Endothelial cell of umbilical vein (primary cell): ENCODE results near the gene LNPEP. TPM values are rescaled to one million over a fixed set of nuclear protein-coding genes. Genes with fewer than 3 reads are reported as not detected.

Experiments
- BruUV-seq: library from RNA; stranded (reverse); fragments of 400-500 nt; replicated peaks from 2 replicates; lab custom pipeline; 2021; lab: Mats Ljungman, UMichigan
- CTCF ChIA-PET: fragments of 300-600, 350-600 bp; sonication (Branson Sonifier 250); formaldehyde crosslinking; loops from one replicate; lab custom pipeline; 2021; ENCODE audit warnings: antibody characterized with exemption, inconsistent platforms; lab: Charles Lee
- POLR2A ChIA-PET: fragments of 300-600, 350-600 bp; sonication (Branson Sonifier 250); formaldehyde crosslinking; loops from one replicate; lab custom pipeline; 2021; ENCODE audit warnings: antibody characterized with exemption, inconsistent platforms; lab: Charles Lee
- DNase-seq: peaks from one replicate; pipeline ENCODE4 v3.0.0-alpha.2; 2011; ENCODE audit warnings: low read depth, low spot score
- FAIRE-seq: peaks from 2 replicates; lab custom pipeline; 2011; peaks lifted over from hg19 to GRCh38; lab: Jason Lieb, UNC
- H2AFZ ChIP-seq: 2 replicates; pipeline ENCODE4 v1.6.0; 2012; ENCODE audit warnings: low read depth, low read length, control low read depth, inconsistent platforms
- H3K27ac ChIP-seq: 2 replicates; pipeline ENCODE4 v1.5.1; 2011; ENCODE audit warnings: low read depth, mild to moderate bottlenecking, control low read depth, low read length, moderate library complexity; ENCODE audit not compliant: insufficient read depth
- H3K27me3 ChIP-seq, 2 experiments: 2 replicates each; pipeline versions ENCODE4 v1.6.0 to v1.6.1; 2011; ENCODE audit warnings: low read length in 2 of 2, mixed read lengths in 1 of 2; ENCODE audit not compliant: control insufficient read depth in 2 of 2, insufficient read depth in 2 of 2
- H3K36me3 ChIP-seq, 2 experiments: 2 replicates in 1 of 2; 3 replicates in 1 of 2; pipeline ENCODE4 v1.5.1; 2011; ENCODE audit warnings: low read length in 2 of 2, mild to moderate bottlenecking in 1 of 2, moderate library complexity in 1 of 2; ENCODE audit not compliant: control insufficient read depth in 2 of 2, insufficient read depth in 2 of 2; ENCODE audit errors: extremely low read depth in 1 of 2
- H3K4me1 ChIP-seq: 3 replicates; pipeline ENCODE4 v1.5.1; 2011; ENCODE audit warnings: mild to moderate bottlenecking, low read length; ENCODE audit not compliant: control insufficient read depth, insufficient read depth; ENCODE audit errors: extremely low read depth
- H3K4me2 ChIP-seq: 2 replicates; pipeline ENCODE4 v1.6.1; 2011; ENCODE audit warnings: low read length, control low read depth, mixed read lengths; ENCODE audit not compliant: insufficient read depth
- H3K4me3 ChIP-seq, 3 experiments: fragments of 200-600 bp in 1 of 3; sonication (generic), shearing (Covaris generic) in 1 of 3; replicated peaks in 1 of 3; 2 replicates each; pipeline ENCODE4 v1.5.1; 2011 to 2016; ENCODE audit warnings: control low read depth in 3 of 3, low read length in 3 of 3, mild to moderate bottlenecking in 2 of 3, inconsistent platforms in 1 of 3, low read depth in 1 of 3, moderate library complexity in 1 of 3; ENCODE audit not compliant: insufficient read depth in 1 of 3
- H3K79me2 ChIP-seq: 2 replicates; pipeline ENCODE4 v1.6.0; 2012; ENCODE audit warnings: low read length, inconsistent platforms; ENCODE audit not compliant: control insufficient read depth, insufficient read depth
- H3K9ac ChIP-seq: replicated peaks from 2 replicates; pipeline ENCODE3; 2011; ENCODE audit warnings: low read length, control low read depth; ENCODE audit not compliant: insufficient read depth; ENCODE audit errors: extremely low read depth
- H3K9me1 ChIP-seq: replicated peaks from 3 replicates; pipeline ENCODE4 v1.6.0; 2011; ENCODE audit warnings: mild to moderate bottlenecking, low read length; ENCODE audit not compliant: control insufficient read depth, insufficient read depth; ENCODE audit errors: extremely low read depth
- H3K9me3 ChIP-seq: replicated peaks from 2 replicates; pipeline ENCODE4 v1.5.1; 2012; ENCODE audit warnings: low read length, inconsistent platforms; ENCODE audit not compliant: control insufficient read depth, insufficient read depth
- H4K20me1 ChIP-seq: replicated peaks from 2 replicates; pipeline ENCODE3; 2011; ENCODE audit warnings: mild to moderate bottlenecking, low read length; ENCODE audit not compliant: control insufficient read depth, insufficient read depth; ENCODE audit errors: extremely low read depth
- EZH2 ChIP-seq: IDR thresholded peaks from 2 replicates; pipeline ENCODE4 v1.6.1; 2012; ENCODE audit warnings: borderline replicate concordance, low read depth, mild to moderate bottlenecking, moderate library complexity, low read length, inconsistent platforms; ENCODE audit not compliant: severe bottlenecking
- FOS ChIP-seq: IDR thresholded peaks from 2 replicates; pipeline ENCODE4 v1.6.1; 2011; ENCODE audit warnings: mild to moderate bottlenecking, low read length, moderate library complexity, borderline replicate concordance; ENCODE audit not compliant: insufficient read depth
- GATA2 ChIP-seq: IDR thresholded peaks from 2 replicates; pipeline ENCODE4 v1.7.0; 2011; ENCODE audit warnings: low read depth, mild to moderate bottlenecking, moderate library complexity, mixed read lengths, low read length; ENCODE audit not compliant: insufficient read length, insufficient read depth
- JUN ChIP-seq: IDR thresholded peaks from 2 replicates; pipeline ENCODE4 v1.6.1; 2011; ENCODE audit warnings: borderline replicate concordance, low read depth; ENCODE audit not compliant: insufficient read length, insufficient read depth
- MYC ChIP-seq: IDR thresholded peaks from one replicate; pipeline ENCODE4 v1.6.1; 2011; ENCODE audit warnings: mild to moderate bottlenecking, low read depth, low read length
- POLR2A ChIP-seq: IDR thresholded peaks from 2 replicates; pipeline ENCODE4 v1.6.1; 2012; ENCODE audit warnings: low read depth, mild to moderate bottlenecking, control low read depth, low read length
- POLR2AphosphoS5 ChIP-seq: IDR thresholded peaks from 2 replicates; pipeline ENCODE4 v1.6.1; 2012; ENCODE audit warnings: low read depth, mild to moderate bottlenecking, control low read depth, low read length, moderate library complexity; ENCODE audit not compliant: insufficient read depth
- dilution Hi-C: fragments of 300-500 bp; cut with MboI; formaldehyde crosslinking; loops from one replicate; pipeline ENCODE4 v1.15.0; 2019; ENCODE audit warnings: low sequenced_read_pairs; ENCODE audit not compliant: extremely low pct_ligation_motif_present
- intact Hi-C: fragments of 100-400 bp; cut with micrococcal nuclease; formaldehyde crosslinking; loops from one replicate; pipeline ENCODE4 v1.10.0; 2022
- polyA plus RNA-seq, 4 experiments: library from polyadenylated mRNA; depleted of rRNA in 3 of 4; stranded (reverse) in 3 of 4; unstranded in 1 of 4; fragments of >200 nt; gene quantifications; 2 replicates each; pipeline versions ENCODE4 v1.2.1 to v1.2.3, GENCODE V29; 2011 to 2012; ENCODE audit warnings: missing spikeins in 1 of 4
- total RNA-seq: library from RNA; stranded (reverse); gene quantifications from 2 replicates; pipeline ENCODE4 v1.2.3, GENCODE V29; 2021
- TF ChIP-seq, protein P1 (sequence below): IDR thresholded peaks from 2 replicates; pipeline ENCODE4 v1.6.1; 2011; ENCODE audit not compliant: insufficient read depth, insufficient read length
- TF ChIP-seq, protein P2 (sequence below), 2 donors: IDR thresholded peaks; 1 replicate in 1 of 2; 2 replicates in 1 of 2; pipeline ENCODE4 v1.5.1; 2011; ENCODE audit warnings: low read length in 2 of 2, mild to moderate bottlenecking in 2 of 2, moderate library complexity in 2 of 2, control low read depth in 1 of 2, inconsistent platforms in 1 of 2, low read depth in 1 of 2; ENCODE audit not compliant: insufficient read depth in 1 of 2; ENCODE audit errors: extremely low read depth in 1 of 2

Gene LNPEP
- total and polyA plus RNA-seq, 2 donors (not counting 3 experiments of a cell fraction or from before 2014, with no cell fraction given), result 7.0 to 23.5 TPM

DNA sequence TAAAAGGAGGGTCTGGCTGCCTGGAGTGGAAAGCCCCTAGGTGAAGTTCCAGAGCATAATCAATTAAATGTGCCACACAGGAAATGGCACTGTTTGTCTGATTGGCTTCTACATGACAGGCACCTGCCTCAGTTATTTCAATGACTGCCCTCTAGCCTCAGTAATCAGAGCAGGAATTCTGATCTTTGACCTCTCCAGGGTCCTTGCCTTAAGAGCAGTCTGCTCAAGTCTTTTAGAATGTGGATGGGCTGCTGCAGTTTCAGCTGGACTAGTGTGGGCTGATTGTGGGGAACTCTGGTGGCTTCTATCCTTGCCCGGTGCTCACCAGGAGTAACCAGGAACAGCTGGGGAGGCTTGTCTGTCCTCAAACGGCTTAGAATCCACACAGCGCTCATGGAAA lies 107.6 kb downstream of the LNPEP start:
- intact Hi-C loops, result no loop called here
- Histone ChIP-seq H2AFZ (no peak overlapping the region), H3K9me3 (no peaks in the 10 kb centered on the region), H3K27ac (no peak overlapping the region), H3K27me3 (peaks cover under 1 to 9% of the 10 kb centered on the region in 2 experiments), H3K79me2 (no peaks in the 10 kb centered on the region), H3K9ac (no peak overlapping the region), H3K4me3 (no peak overlapping the region), H3K4me1 (peaks cover 5% of the 10 kb centered on the region), H3K4me2 (no peak overlapping the region), H3K9me1 (no peaks in the 10 kb centered on the region), H4K20me1 (no peaks in the 10 kb centered on the region), H3K36me3 (no peaks in the 10 kb centered on the region)
- no TSS peak for BruUV-seq
- dilution Hi-C loops, result no loop called here
- TF ChIP-seq POLR2AphosphoS5 (no peak), GATA2 (no peak), JUN (no peak), EZH2 (no peak), FOS (no peak), POLR2A (no peak), MYC (no peak)
- TF ChIP-seq, protein P1, sequence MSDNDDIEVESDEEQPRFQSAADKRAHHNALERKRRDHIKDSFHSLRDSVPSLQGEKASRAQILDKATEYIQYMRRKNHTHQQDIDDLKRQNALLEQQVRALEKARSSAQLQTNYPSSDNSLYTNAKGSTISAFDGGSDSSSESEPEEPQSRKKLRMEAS, result no peak
- TF ChIP-seq, protein P2, sequence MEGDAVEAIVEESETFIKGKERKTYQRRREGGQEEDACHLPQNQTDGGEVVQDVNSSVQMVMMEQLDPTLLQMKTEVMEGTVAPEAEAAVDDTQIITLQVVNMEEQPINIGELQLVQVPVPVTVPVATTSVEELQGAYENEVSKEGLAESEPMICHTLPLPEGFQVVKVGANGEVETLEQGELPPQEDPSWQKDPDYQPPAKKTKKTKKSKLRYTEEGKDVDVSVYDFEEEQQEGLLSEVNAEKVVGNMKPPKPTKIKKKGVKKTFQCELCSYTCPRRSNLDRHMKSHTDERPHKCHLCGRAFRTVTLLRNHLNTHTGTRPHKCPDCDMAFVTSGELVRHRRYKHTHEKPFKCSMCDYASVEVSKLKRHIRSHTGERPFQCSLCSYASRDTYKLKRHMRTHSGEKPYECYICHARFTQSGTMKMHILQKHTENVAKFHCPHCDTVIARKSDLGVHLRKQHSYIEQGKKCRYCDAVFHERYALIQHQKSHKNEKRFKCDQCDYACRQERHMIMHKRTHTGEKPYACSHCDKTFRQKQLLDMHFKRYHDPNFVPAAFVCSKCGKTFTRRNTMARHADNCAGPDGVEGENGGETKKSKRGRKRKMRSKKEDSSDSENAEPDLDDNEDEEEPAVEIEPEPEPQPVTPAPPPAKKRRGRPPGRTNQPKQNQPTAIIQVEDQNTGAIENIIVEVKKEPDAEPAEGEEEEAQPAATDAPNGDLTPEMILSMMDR (IDR thresholded peaks at IDR 0.05; ENCODE audit: extremely low read depth in 1 of 2, insufficient read depth in 1 of 2, low read depth in 1 of 2, low read length in 2 of 2), result no peak
- DNase-seq (no peak), FAIRE-seq (no peak)
- ChIA-PET POLR2A (no interaction called here), CTCF (interaction anchor here (0.7 to 4.7 kb wide), 10 partner anchors 11 to 291 kb away, joined by 3 to 38 read pairs (median 5); partner anchors contain the start of gene LIX1)
